ENCODE measurements around the gene FBXO42.

DNA sequence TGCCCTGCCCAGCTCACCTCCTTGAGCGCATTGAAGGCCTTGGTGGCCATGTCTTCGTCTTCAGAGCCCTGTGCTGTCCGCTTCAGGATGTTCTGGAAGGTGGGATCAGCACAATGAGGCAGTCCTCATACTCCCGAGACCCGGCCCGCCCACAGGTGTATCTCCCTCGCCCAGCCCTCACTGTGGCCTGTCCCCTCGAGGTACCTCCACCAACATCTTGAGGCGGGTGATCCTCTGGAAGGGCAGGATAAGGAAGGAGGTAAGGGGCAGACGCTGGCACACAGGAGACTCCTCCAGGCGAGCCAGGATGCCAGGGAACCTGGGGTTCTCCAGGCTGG is 147.0 kb downstream of the FBXO42 start:
- TF ChIP-seq, protein P1, sequence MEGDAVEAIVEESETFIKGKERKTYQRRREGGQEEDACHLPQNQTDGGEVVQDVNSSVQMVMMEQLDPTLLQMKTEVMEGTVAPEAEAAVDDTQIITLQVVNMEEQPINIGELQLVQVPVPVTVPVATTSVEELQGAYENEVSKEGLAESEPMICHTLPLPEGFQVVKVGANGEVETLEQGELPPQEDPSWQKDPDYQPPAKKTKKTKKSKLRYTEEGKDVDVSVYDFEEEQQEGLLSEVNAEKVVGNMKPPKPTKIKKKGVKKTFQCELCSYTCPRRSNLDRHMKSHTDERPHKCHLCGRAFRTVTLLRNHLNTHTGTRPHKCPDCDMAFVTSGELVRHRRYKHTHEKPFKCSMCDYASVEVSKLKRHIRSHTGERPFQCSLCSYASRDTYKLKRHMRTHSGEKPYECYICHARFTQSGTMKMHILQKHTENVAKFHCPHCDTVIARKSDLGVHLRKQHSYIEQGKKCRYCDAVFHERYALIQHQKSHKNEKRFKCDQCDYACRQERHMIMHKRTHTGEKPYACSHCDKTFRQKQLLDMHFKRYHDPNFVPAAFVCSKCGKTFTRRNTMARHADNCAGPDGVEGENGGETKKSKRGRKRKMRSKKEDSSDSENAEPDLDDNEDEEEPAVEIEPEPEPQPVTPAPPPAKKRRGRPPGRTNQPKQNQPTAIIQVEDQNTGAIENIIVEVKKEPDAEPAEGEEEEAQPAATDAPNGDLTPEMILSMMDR (IDR thresholded peaks at IDR 0.05; ENCODE audit: control extremely low read depth in 1 of 3, insufficient read depth in 1 of 3, low read depth in 1 of 3, low read length in 3 of 3) = no peak
- TF ChIP-seq RAD21 (IDR thresholded peaks at IDR 0.05 in 1 of 2, conservative IDR thresholded peaks at IDR 0.05 in 1 of 2; ENCODE audit: low read depth in 2 of 2, low read length in 2 of 2) (no peak), CHD2 (IDR thresholded peaks at IDR 0.05; ENCODE audit: low read length) (no peak), JUND (IDR thresholded peaks at IDR 0.05; ENCODE audit: low read length) (no peak), EGR1 (IDR thresholded peaks at IDR 0.05; ENCODE audit: borderline replicate concordance, low read depth, low read length) (no peak), HDAC2 (IDR thresholded peaks at IDR 0.05; ENCODE audit: borderline replicate concordance in 1 of 2, low read depth in 2 of 2, low read length in 2 of 2) (no peak), TAF1 (IDR thresholded peaks at IDR 0.05; ENCODE audit: low read depth, low read length) (no peak), SIN3A (conservative IDR thresholded peaks at IDR 0.05 in 1 of 2, IDR thresholded peaks at IDR 0.05 in 1 of 2; ENCODE audit: low read depth in 1 of 2, low read length in 2 of 2) (no peak), ZNF274 (IDR thresholded peaks at IDR 0.05; ENCODE audit: borderline replicate concordance, extremely low read depth, low read length) (no peak), POLR2AphosphoS5 (IDR thresholded peaks at IDR 0.05; ENCODE audit: low read depth, low read length) (no peak), SRF (IDR thresholded peaks at IDR 0.05; ENCODE audit: low read depth, low read length) (no peak)
